Measurements from ENCODE around the gene BIN1. TPM values are rescaled to one million over a fixed set of nuclear protein-coding genes. Genes with fewer than 3 reads are reported as not detected.

The BIN1 gene
- total RNA-seq, 1 experiment from 2014 or later, result 42.5 TPM

DNA sequence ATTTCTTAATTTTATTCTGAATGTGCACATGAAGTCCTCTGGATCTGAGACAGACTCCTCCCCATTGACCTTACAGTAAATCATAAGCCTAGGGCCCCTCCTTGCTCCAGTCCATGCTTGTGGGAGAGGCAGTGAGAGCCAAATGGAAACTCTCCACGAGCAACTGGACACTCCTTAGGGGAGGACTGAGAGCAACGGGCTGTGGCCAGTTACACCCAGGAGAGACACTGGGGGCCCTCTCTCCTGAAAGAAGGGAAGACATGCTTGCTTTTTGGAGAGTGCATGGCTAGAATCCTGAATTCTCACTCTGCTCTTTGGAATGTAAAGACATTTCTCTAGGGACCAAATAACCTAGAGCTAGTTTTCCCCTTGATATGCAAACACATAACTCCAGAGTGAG, 49.0 kb upstream of the BIN1 start:
- CTCF ChIA-PET, result no interaction called here
- Mint-ChIP-seq H3K4me3 (no peak overlapping the region), H3K9me3 (peaks cover 16% of the 10 kb centered on the region), H3K36me3 (peaks cover 5% of the 10 kb centered on the region; the same call in 1 of the 2 replicates), H3K4me1 (peaks cover 20% of the 10 kb centered on the region), H3K27ac (no peak overlapping the region), H3K27me3 (ENCODE audit: low read depth) (no peaks in the 10 kb centered on the region)
- POLR2A ChIA-PET, result no interaction called here
- ATAC-seq (no peak), DNase-seq (ENCODE audit: low spot score) (no peak)
- TF ChIP-seq FOXP4 (CRISPR knock-in tag; IDR thresholded peaks at IDR 0.05) (no peak), SMAD4 (CRISPR knock-in tag; IDR thresholded peaks at IDR 0.05) (no peak), PREB (CRISPR knock-in tag; IDR thresholded peaks at IDR 0.05; ENCODE audit: borderline replicate concordance) (no peak), ZNF425 (CRISPR knock-in tag; conservative IDR thresholded peaks at IDR 0.05) (no peak), ZNF138 (CRISPR knock-in tag; conservative IDR thresholded peaks at IDR 0.05) (no peak)
- TF ChIP-seq, protein P1, sequence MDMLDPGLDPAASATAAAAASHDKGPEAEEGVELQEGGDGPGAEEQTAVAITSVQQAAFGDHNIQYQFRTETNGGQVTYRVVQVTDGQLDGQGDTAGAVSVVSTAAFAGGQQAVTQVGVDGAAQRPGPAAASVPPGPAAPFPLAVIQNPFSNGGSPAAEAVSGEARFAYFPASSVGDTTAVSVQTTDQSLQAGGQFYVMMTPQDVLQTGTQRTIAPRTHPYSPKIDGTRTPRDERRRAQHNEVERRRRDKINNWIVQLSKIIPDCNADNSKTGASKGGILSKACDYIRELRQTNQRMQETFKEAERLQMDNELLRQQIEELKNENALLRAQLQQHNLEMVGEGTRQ (CRISPR knock-in tag; IDR thresholded peaks at IDR 0.05), result no peak
- TF ChIP-seq, protein P2, sequence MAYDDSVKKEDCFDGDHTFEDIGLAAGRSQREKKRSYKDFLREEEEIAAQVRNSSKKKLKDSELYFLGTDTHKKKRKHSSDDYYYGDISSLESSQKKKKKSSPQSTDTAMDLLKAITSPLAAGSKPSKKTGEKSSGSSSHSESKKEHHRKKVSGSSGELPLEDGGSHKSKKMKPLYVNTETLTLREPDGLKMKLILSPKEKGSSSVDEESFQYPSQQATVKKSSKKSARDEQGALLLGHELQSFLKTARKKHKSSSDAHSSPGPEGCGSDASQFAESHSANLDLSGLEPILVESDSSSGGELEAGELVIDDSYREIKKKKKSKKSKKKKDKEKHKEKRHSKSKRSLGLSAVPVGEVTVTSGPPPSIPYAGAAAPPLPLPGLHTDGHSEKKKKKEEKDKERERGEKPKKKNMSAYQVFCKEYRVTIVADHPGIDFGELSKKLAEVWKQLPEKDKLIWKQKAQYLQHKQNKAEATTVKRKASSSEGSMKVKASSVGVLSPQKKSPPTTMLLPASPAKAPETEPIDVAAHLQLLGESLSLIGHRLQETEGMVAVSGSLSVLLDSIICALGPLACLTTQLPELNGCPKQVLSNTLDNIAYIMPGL (CRISPR knock-in tag; IDR thresholded peaks at IDR 0.05), result no peak

DNA sequence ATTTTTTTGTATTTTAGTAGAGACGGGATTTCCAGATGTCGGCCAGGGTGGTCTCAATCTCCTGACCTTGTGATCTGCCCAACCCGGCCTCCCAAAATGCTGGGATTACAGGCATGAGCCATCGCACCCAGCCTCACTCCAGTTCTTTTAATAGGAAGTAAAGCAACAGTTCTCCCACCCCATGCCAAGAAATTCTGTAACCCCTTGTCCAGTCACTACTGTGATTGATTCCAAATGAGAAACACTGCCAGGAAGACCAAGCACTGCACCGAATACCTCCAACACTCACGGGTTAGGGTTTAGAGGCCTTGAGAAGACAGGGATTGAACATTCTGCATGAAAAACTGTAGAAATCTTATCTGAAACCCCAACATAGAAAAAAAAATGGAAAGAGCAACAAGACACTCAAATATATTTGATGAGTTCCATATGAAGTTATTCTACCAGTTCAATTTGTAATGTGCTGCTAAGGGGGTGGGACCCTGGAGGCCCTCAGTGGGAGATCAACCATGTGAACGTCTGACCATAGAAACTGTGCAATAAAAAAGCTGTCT, 48.2 kb upstream of the BIN1 start:
- Mint-ChIP-seq H3K4me3 (no peak overlapping the region), H3K36me3 (peaks cover 8% of the 10 kb centered on the region), H3K4me1 (peaks cover 20% of the 10 kb centered on the region), H3K27ac (peak overlapping the region; percentile 5; the same call in 1 of the 2 replicates), H3K9me3 (peaks cover 22% of the 10 kb centered on the region), H3K27me3 (ENCODE audit: low read depth) (no peaks in the 10 kb centered on the region)
- ATAC-seq (no peak), DNase-seq (ENCODE audit: low spot score) (no peak)
- POLR2A ChIA-PET, result interaction anchor here (0.7 kb wide), 1 partner anchor 359 kb away, joined by 8 read pairs; no protein-coding TSS in a partner anchor
- CTCF ChIA-PET, result interaction anchor here (0.9 kb wide), 3 partner anchors 18 to 87 kb away, joined by 4 to 6 read pairs (median 5); partner anchors contain the start of gene BIN1
- TF ChIP-seq ZNF512 (CRISPR knock-in tag; IDR thresholded peaks at IDR 0.05; ENCODE audit: borderline replicate concordance), result no peak
- TF ChIP-seq ZNF416 (CRISPR knock-in tag; IDR thresholded peaks at IDR 0.05), result no peak
- TF ChIP-seq, protein P3, sequence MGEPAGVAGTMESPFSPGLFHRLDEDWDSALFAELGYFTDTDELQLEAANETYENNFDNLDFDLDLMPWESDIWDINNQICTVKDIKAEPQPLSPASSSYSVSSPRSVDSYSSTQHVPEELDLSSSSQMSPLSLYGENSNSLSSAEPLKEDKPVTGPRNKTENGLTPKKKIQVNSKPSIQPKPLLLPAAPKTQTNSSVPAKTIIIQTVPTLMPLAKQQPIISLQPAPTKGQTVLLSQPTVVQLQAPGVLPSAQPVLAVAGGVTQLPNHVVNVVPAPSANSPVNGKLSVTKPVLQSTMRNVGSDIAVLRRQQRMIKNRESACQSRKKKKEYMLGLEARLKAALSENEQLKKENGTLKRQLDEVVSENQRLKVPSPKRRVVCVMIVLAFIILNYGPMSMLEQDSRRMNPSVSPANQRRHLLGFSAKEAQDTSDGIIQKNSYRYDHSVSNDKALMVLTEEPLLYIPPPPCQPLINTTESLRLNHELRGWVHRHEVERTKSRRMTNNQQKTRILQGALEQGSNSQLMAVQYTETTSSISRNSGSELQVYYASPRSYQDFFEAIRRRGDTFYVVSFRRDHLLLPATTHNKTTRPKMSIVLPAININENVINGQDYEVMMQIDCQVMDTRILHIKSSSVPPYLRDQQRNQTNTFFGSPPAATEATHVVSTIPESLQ (CRISPR knock-in tag; IDR thresholded peaks at IDR 0.05), result no peak
- TF ChIP-seq JAZF1 (CRISPR knock-in tag; IDR thresholded peaks at IDR 0.05), result no peak
- no peak for TF ChIP-seq SP1 (CRISPR knock-in tag; conservative IDR thresholded peaks at IDR 0.05)
- TF ChIP-seq FOXP4 (CRISPR knock-in tag; IDR thresholded peaks at IDR 0.05), result no peak
- no peak for TF ChIP-seq NR1H2 (CRISPR knock-in tag; IDR thresholded peaks at IDR 0.05)
- TF ChIP-seq, protein P4, sequence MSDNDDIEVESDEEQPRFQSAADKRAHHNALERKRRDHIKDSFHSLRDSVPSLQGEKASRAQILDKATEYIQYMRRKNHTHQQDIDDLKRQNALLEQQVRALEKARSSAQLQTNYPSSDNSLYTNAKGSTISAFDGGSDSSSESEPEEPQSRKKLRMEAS (CRISPR knock-in tag; IDR thresholded peaks at IDR 0.05), result no peak
- no peak for TF ChIP-seq NFATC4 (CRISPR knock-in tag; IDR thresholded peaks at IDR 0.05)
